HEK293 (cell line): ENCODE data around the gene ZNF521.

ENCODE experiments used
- CTCF ChIA-PET: fragments of 350-600 bp; formaldehyde crosslinking; extraction: SDS; loops from one replicate; lab custom pipeline; 2021; ENCODE audit warnings: antibody characterized with exemption; lab: Yijun Ruan, JAX
- POLR2A ChIA-PET: fragments of 300-600 bp; formaldehyde crosslinking; extraction: SDS; loops from one replicate; lab custom pipeline; 2020; ENCODE audit warnings: antibody characterized with exemption, inconsistent platforms; lab: Yijun Ruan, JAX
- H3K27ac ChIP-seq: fragments of 200-500 bp; sonication (Bioruptor generic); 2 replicates; pipeline ENCODE4 v1.5.1; 2014; ENCODE audit warnings: low read depth, low read length, control low read depth, inconsistent platforms; ENCODE audit errors: extremely low read depth
- H3K36me3 ChIP-seq, 2 experiments: fragments of 200-500 bp in 1 of 2; sonication (Bioruptor generic) in 1 of 2; 1 replicate in 1 of 2; 2 replicates in 1 of 2; pipeline ENCODE4 v1.5.1; 2014 to 2017; ENCODE audit warnings: inconsistent platforms in 2 of 2, low read length in 2 of 2; ENCODE audit not compliant: control insufficient read depth in 2 of 2, insufficient read depth in 1 of 2
- H3K4me1 ChIP-seq: fragments of 200-500 bp; sonication (Bioruptor generic); 2 replicates; pipeline ENCODE4 v1.5.1; 2014; ENCODE audit warnings: mild to moderate bottlenecking, low read length, inconsistent platforms; ENCODE audit not compliant: control insufficient read depth, insufficient read depth
- H3K4me3 ChIP-seq: 2 replicates; pipeline ENCODE4 v1.5.1; 2011; ENCODE audit warnings: low read depth, mild to moderate bottlenecking, control low read depth, low read length, moderate library complexity
- H3K9me3 ChIP-seq: fragments of 200-500 bp; sonication (Bioruptor generic); 2 replicates; pipeline ENCODE4 v1.5.1; 2014; ENCODE audit warnings: low read depth, low read length, inconsistent platforms; ENCODE audit not compliant: control insufficient read depth, insufficient read depth
- HOXA7 ChIP-seq: sonication (generic); formaldehyde crosslinking; IDR thresholded peaks from 2 replicates; pipeline ENCODE4 v1.8.1; 2022; ENCODE audit warnings: missing genetic modification reagents, borderline replicate concordance
- KLF7 ChIP-seq: fragments of 450-650 bp; formaldehyde crosslinking; IDR thresholded peaks from 2 replicates; pipeline ENCODE4 v1.5.1; 2016; ENCODE audit warnings: missing biosample characterization, missing genetic modification characterization, borderline replicate concordance
- SP2 ChIP-seq: fragments of 450-650 bp; formaldehyde crosslinking; IDR thresholded peaks from 2 replicates; pipeline ENCODE4 v1.5.1; 2016; ENCODE audit warnings: missing biosample characterization, missing genetic modification characterization
- TCF7L2 ChIP-seq: IDR thresholded peaks from 2 replicates; pipeline ENCODE4 v1.6.1; 2011; ENCODE audit warnings: low read depth, mild to moderate bottlenecking, inconsistent platforms, low read length, moderate library complexity, borderline replicate concordance
- ZBTB21 ChIP-seq: fragments of 450-650 bp; formaldehyde crosslinking; IDR thresholded peaks from 2 replicates; pipeline ENCODE4 v1.5.1; 2017; ENCODE audit warnings: missing biosample characterization, missing genetic modification characterization
- ZFP41 ChIP-seq: fragments of 450-650 bp; formaldehyde crosslinking; IDR thresholded peaks from 2 replicates; pipeline ENCODE4 v1.5.1; 2016; ENCODE audit warnings: missing biosample characterization, missing genetic modification characterization, borderline replicate concordance
- ZFP69B ChIP-seq: fragments of 450-650 bp; formaldehyde crosslinking; IDR thresholded peaks from 2 replicates; pipeline ENCODE4 v1.5.1; 2016; ENCODE audit warnings: missing biosample characterization, missing genetic modification characterization
- ZNF391 ChIP-seq: fragments of 450-650 bp; formaldehyde crosslinking; IDR thresholded peaks from 2 replicates; pipeline ENCODE4 v1.5.1; 2016; ENCODE audit warnings: low read depth, missing biosample characterization, missing genetic modification characterization, borderline replicate concordance
- ZNF548 ChIP-seq: fragments of 450-650 bp; formaldehyde crosslinking; IDR thresholded peaks from 2 replicates; pipeline ENCODE4 v1.5.1; 2016; ENCODE audit warnings: missing biosample characterization, missing genetic modification characterization
- ZNF561 ChIP-seq: fragments of 450-650 bp; IDR thresholded peaks from 2 replicates; pipeline ENCODE4 v1.5.1; 2018; ENCODE audit warnings: missing biosample characterization, missing genetic modification characterization, borderline replicate concordance
- ZNF660 ChIP-seq: fragments of 450-650 bp; IDR thresholded peaks from 2 replicates; pipeline ENCODE4 v1.5.1; 2018; ENCODE audit warnings: missing biosample characterization, mild to moderate bottlenecking, missing genetic modification characterization
- ZNF664 ChIP-seq: fragments of 450-650 bp; formaldehyde crosslinking; IDR thresholded peaks from 2 replicates; pipeline ENCODE4 v1.5.1; 2016; ENCODE audit warnings: missing biosample characterization, missing genetic modification characterization
- ZNF670 ChIP-seq: fragments of 450-650 bp; formaldehyde crosslinking; IDR thresholded peaks from 2 replicates; pipeline ENCODE4 v1.5.1; 2016; ENCODE audit warnings: missing biosample characterization, missing genetic modification characterization, low read depth
- TF ChIP-seq, protein P1 (sequence below): fragments of 450-650 bp; IDR thresholded peaks from 2 replicates; pipeline ENCODE4 v1.5.1; 2018; ENCODE audit warnings: missing biosample characterization, missing genetic modification characterization
- TF ChIP-seq, protein P2 (sequence below): fragments of 450-650 bp; formaldehyde crosslinking; IDR thresholded peaks from 2 replicates; pipeline ENCODE4 v1.5.1; 2016; ENCODE audit warnings: missing biosample characterization, missing genetic modification characterization, borderline replicate concordance
- TF ChIP-seq, protein P3 (sequence below): fragments of 450-650 bp; formaldehyde crosslinking; conservative IDR thresholded peaks from 2 replicates; pipeline ENCODE4 v1.5.1; 2016; ENCODE audit warnings: low read depth, missing biosample characterization, missing genetic modification characterization
- TF ChIP-seq, protein P4 (sequence below): fragments of 450-650 bp; formaldehyde crosslinking; IDR thresholded peaks from 2 replicates; pipeline ENCODE4 v1.5.1; 2016; ENCODE audit warnings: missing biosample characterization, missing genetic modification characterization, low read depth

The ZNF521 gene

DNA sequence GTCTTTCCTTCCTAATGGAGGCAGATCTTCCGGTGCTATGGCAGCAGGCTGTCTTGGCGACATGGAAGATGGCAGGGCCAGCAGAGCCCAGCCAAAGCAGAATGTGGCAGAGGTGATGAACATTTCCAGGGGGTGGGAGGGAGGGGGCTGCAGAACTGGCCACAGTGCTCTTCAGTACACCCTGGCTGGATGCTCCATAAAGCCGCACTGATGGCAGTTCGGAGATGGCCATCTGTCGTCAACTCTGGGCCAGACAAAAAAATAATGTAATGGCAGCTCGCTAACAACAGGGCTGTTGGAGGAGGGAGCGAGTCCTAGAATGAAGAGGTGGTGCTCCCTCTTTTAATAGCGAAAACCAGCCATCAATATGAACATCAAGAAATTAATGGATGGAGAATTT, 271.0 kb downstream of the ZNF521 start:
- no peak for TF ChIP-seq ZFP69B
- no peak for TF ChIP-seq ZNF548
- no peak for TF ChIP-seq SP2 (tag by site-specific recombination)
- TF ChIP-seq, protein P1, sequence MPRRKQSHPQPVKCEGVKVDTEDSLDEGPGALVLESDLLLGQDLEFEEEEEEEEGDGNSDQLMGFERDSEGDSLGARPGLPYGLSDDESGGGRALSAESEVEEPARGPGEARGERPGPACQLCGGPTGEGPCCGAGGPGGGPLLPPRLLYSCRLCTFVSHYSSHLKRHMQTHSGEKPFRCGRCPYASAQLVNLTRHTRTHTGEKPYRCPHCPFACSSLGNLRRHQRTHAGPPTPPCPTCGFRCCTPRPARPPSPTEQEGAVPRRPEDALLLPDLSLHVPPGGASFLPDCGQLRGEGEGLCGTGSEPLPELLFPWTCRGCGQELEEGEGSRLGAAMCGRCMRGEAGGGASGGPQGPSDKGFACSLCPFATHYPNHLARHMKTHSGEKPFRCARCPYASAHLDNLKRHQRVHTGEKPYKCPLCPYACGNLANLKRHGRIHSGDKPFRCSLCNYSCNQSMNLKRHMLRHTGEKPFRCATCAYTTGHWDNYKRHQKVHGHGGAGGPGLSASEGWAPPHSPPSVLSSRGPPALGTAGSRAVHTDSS, result no peak
- no peak for TF ChIP-seq ZNF660 (tag by site-specific recombination)
- no peak for TF ChIP-seq ZFP41 (tag by site-specific recombination)
- H3K27ac ChIP-seq, result no peak overlapping the region
- H3K9me3 ChIP-seq, result no peaks in the 10 kb centered on the region
- no peaks in the 10 kb centered on the region for H3K36me3 ChIP-seq
- ChIA-PET CTCF (interaction anchor here (0.6 kb wide), 1 partner anchor 93 kb away, joined by 6 read pairs; no protein-coding TSS in a partner anchor), POLR2A (no interaction called here)
- no peaks in the 10 kb centered on the region for H3K4me1 ChIP-seq
- no peak overlapping the region for H3K4me3 ChIP-seq

DNA sequence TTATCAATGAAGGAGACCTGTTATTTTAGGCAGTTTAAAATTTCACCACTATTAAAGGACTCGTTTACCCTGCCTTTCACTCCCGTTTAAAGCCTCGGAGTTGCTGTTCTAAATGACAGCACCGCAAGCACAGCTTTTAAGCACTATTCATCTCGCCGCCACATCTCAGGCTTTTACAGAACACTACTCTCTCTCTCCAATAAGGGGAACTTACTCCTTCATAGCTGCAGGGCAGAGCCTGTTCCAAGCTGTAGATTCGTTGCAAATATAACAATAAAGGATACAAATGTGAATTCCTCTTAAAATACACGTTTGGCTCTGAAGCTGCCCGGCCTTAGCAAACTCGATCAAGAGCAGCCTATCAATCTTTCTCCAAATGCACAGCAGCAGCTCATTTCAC, 271.8 kb downstream of the ZNF521 start:
- Histone ChIP-seq H3K4me1 (no peaks in the 10 kb centered on the region), H3K27ac (no peak overlapping the region), H3K36me3 (no peaks in the 10 kb centered on the region), H3K4me3 (no peak overlapping the region), H3K9me3 (no peaks in the 10 kb centered on the region)
- ChIA-PET CTCF (interaction anchor here (0.6 to 1.0 kb wide), 2 partner anchors 16 to 310 kb away, joined by 3 read pairs; no protein-coding TSS in a partner anchor), POLR2A (interaction anchor here (0.5 kb wide), 1 partner anchor 451 kb away, joined by 3 read pairs; no protein-coding TSS in a partner anchor)
- no peak for TF ChIP-seq ZBTB21 (tag by site-specific recombination)
- TF ChIP-seq, protein P2, sequence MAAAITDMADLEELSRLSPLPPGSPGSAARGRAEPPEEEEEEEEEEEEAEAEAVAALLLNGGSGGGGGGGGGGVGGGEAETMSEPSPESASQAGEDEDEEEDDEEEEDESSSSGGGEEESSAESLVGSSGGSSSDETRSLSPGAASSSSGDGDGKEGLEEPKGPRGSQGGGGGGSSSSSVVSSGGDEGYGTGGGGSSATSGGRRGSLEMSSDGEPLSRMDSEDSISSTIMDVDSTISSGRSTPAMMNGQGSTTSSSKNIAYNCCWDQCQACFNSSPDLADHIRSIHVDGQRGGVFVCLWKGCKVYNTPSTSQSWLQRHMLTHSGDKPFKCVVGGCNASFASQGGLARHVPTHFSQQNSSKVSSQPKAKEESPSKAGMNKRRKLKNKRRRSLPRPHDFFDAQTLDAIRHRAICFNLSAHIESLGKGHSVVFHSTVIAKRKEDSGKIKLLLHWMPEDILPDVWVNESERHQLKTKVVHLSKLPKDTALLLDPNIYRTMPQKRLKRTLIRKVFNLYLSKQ, result no peak
- TF ChIP-seq ZNF561 (tag by site-specific recombination), result no peak
- TF ChIP-seq ZNF670, result no peak
- TF ChIP-seq, protein P3, sequence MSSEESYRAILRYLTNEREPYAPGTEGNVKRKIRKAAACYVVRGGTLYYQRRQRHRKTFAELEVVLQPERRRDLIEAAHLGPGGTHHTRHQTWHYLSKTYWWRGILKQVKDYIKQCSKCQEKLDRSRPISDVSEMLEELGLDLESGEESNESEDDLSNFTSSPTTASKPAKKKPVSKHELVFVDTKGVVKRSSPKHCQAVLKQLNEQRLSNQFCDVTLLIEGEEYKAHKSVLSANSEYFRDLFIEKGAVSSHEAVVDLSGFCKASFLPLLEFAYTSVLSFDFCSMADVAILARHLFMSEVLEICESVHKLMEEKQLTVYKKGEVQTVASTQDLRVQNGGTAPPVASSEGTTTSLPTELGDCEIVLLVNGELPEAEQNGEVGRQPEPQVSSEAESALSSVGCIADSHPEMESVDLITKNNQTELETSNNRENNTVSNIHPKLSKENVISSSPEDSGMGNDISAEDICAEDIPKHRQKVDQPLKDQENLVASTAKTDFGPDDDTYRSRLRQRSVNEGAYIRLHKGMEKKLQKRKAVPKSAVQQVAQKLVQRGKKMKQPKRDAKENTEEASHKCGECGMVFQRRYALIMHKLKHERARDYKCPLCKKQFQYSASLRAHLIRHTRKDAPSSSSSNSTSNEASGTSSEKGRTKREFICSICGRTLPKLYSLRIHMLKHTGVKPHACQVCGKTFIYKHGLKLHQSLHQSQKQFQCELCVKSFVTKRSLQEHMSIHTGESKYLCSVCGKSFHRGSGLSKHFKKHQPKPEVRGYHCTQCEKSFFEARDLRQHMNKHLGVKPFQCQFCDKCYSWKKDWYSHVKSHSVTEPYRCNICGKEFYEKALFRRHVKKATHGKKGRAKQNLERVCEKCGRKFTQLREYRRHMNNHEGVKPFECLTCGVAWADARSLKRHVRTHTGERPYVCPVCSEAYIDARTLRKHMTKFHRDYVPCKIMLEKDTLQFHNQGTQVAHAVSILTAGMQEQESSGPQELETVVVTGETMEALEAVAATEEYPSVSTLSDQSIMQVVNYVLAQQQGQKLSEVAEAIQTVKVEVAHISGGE (tag by site-specific recombination), result no peak
- no peak for TF ChIP-seq KLF7 (tag by site-specific recombination)
- no peak for TF ChIP-seq HOXA7 (CRISPR knock-in tag)
- TF ChIP-seq ZNF664 (tag by site-specific recombination), result no peak
- TF ChIP-seq, protein P4, sequence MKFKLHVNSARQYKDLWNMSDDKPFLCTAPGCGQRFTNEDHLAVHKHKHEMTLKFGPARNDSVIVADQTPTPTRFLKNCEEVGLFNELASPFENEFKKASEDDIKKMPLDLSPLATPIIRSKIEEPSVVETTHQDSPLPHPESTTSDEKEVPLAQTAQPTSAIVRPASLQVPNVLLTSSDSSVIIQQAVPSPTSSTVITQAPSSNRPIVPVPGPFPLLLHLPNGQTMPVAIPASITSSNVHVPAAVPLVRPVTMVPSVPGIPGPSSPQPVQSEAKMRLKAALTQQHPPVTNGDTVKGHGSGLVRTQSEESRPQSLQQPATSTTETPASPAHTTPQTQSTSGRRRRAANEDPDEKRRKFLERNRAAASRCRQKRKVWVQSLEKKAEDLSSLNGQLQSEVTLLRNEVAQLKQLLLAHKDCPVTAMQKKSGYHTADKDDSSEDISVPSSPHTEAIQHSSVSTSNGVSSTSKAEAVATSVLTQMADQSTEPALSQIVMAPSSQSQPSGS (tag by site-specific recombination), result no peak
- TF ChIP-seq ZNF391 (tag by site-specific recombination), result no peak
- no peak for TF ChIP-seq TCF7L2
